ENCODE results near the gene OLFM3.

The OLFM3 gene

GRCh38 chr1:101974599-101975274 lies 22.0 kb downstream of the OLFM3 start:
- Histone ChIP-seq H3K4me3 (no peak overlapping the region), H3K9me3 (no peaks in the 10 kb centered on the region; the same call in 1 of the 2 replicates), H3K36me3 (replicated peaks) (no peaks in the 10 kb centered on the region), H3K27me3 (ENCODE audit: low read depth) (no peaks in the 10 kb centered on the region), H3K4me1 (peaks cover 9% of the 10 kb centered on the region)
- in situ Hi-C loops (cut with MboI; ENCODE audit: low sequenced_read_pairs), result loop anchor here (25.0 kb wide), 1 partner anchor 213 kb away; no protein-coding TSS in a partner anchor
- no peak for DNase-seq (ENCODE audit: low spot score in 2 of 2)

GRCh38 chr1:101971304-101971703 lies 25.4 kb downstream of the OLFM3 start:
- no peaks in the 10 kb centered on the region for H3K9me3 ChIP-seq
- no peak overlapping the region for H3K4me3 ChIP-seq
- in situ Hi-C loops (cut with MboI; ENCODE audit: low sequenced_read_pairs), result no loop called here

GRCh38 chr1:101967871-101968270 lies 28.9 kb downstream of the OLFM3 start:
- peaks cover 7% of the 10 kb centered on the region; the same call in 1 of the 2 replicates for H3K4me1 ChIP-seq
- H3K9me3 ChIP-seq, result no peaks in the 10 kb centered on the region
- in situ Hi-C loops (cut with MboI; ENCODE audit: low sequenced_read_pairs), result no loop called here
- H3K27me3 ChIP-seq (ENCODE audit: low read depth), result no peaks in the 10 kb centered on the region
- no peak overlapping the region for H3K4me3 ChIP-seq
- H3K36me3 ChIP-seq (replicated peaks), result no peaks in the 10 kb centered on the region
- no peak for DNase-seq (ENCODE audit: low spot score in 2 of 2)

More at GRCh38 chr1:101971304-101971703, 25.4 kb downstream of the OLFM3 start:
- no peaks in the 10 kb centered on the region for H3K36me3 ChIP-seq (replicated peaks)
- DNase-seq (ENCODE audit: low spot score in 2 of 2), result no peak
- peaks cover 14% of the 10 kb centered on the region for H3K4me1 ChIP-seq
- no peaks in the 10 kb centered on the region for H3K27me3 ChIP-seq (ENCODE audit: low read depth)

GRCh38 chr1:101965341-101965740 lies 31.4 kb downstream of the OLFM3 start:
- DNase-seq (ENCODE audit: low spot score in 2 of 2), result no peak
- no peaks in the 10 kb centered on the region for H3K36me3 ChIP-seq (replicated peaks)
- H3K4me3 ChIP-seq, result no peak overlapping the region
- no peaks in the 10 kb centered on the region for H3K27me3 ChIP-seq (ENCODE audit: low read depth)
- no peaks in the 10 kb centered on the region for H3K9me3 ChIP-seq
- in situ Hi-C loops (cut with MboI; ENCODE audit: low sequenced_read_pairs), result no loop called here
- peaks cover 5% of the 10 kb centered on the region; the same call in 1 of the 2 replicates for H3K4me1 ChIP-seq

GRCh38 chr1:101964708-101965107 lies 32.0 kb downstream of the OLFM3 start:
- Histone ChIP-seq H3K4me1 (peaks cover 5% of the 10 kb centered on the region; the same call in 1 of the 2 replicates), H3K27me3 (ENCODE audit: low read depth) (no peaks in the 10 kb centered on the region), H3K9me3 (no peaks in the 10 kb centered on the region), H3K4me3 (no peak overlapping the region), H3K36me3 (replicated peaks) (no peaks in the 10 kb centered on the region)
- DNase-seq (ENCODE audit: low spot score in 2 of 2), result no peak
- in situ Hi-C loops (cut with MboI; ENCODE audit: low sequenced_read_pairs), result no loop called here

- in situ Hi-C loops (cut with MboI; ENCODE audit: low sequenced_read_pairs), result no loop called here
- DNase-seq (ENCODE audit: low spot score in 2 of 2), result no peak
- no peak overlapping the region for H3K4me3 ChIP-seq
Measured at GRCh38 chr1:101960142-101960541, 36.6 kb downstream of the OLFM3 start.

GRCh38 chr1:101959456-101959855 lies 37.3 kb downstream of the OLFM3 start:
- no peaks in the 10 kb centered on the region for H3K9me3 ChIP-seq
- no peaks in the 10 kb centered on the region for H3K4me1 ChIP-seq
- H3K27me3 ChIP-seq (ENCODE audit: low read depth), result no peaks in the 10 kb centered on the region
- H3K36me3 ChIP-seq (replicated peaks), result no peaks in the 10 kb centered on the region
- in situ Hi-C loops (cut with MboI; ENCODE audit: low sequenced_read_pairs), result no loop called here
- no peak for DNase-seq (ENCODE audit: low spot score in 2 of 2)
- H3K4me3 ChIP-seq, result no peak overlapping the region

More at GRCh38 chr1:101960142-101960541, 36.6 kb downstream of the OLFM3 start:
- H3K36me3 ChIP-seq (replicated peaks), result no peaks in the 10 kb centered on the region
- no peaks in the 10 kb centered on the region for H3K9me3 ChIP-seq
- H3K27me3 ChIP-seq (ENCODE audit: low read depth), result no peaks in the 10 kb centered on the region
- H3K4me1 ChIP-seq, result no peaks in the 10 kb centered on the region; the same call in 1 of the 2 replicates

- H3K9me3 ChIP-seq, result no peaks in the 10 kb centered on the region
- DNase-seq (ENCODE audit: low spot score in 2 of 2), result no peak
- in situ Hi-C loops (cut with MboI; ENCODE audit: low sequenced_read_pairs), result no loop called here
- H3K27me3 ChIP-seq (ENCODE audit: low read depth), result no peaks in the 10 kb centered on the region
- no peaks in the 10 kb centered on the region for H3K36me3 ChIP-seq (replicated peaks)
- H3K4me1 ChIP-seq, result no peaks in the 10 kb centered on the region
- H3K4me3 ChIP-seq, result no peak overlapping the region
Measured at GRCh38 chr1:101957771-101958170, 39.0 kb downstream of the OLFM3 start.

- Histone ChIP-seq H3K4me3 (no peak overlapping the region), H3K36me3 (replicated peaks) (no peaks in the 10 kb centered on the region), H3K27me3 (ENCODE audit: low read depth) (no peaks in the 10 kb centered on the region), H3K9me3 (no peaks in the 10 kb centered on the region), H3K4me1 (no peaks in the 10 kb centered on the region)
- DNase-seq (ENCODE audit: low spot score in 2 of 2), result no peak
- in situ Hi-C loops (cut with MboI; ENCODE audit: low sequenced_read_pairs), result no loop called here
Measured at GRCh38 chr1:101953623-101954022, 43.1 kb downstream of the OLFM3 start.

GRCh38 chr1:101945884-101946283 lies 50.8 kb downstream of the OLFM3 start:
- H3K4me1 ChIP-seq, result peaks cover 5% of the 10 kb centered on the region
- H3K27me3 ChIP-seq (ENCODE audit: low read depth), result no peaks in the 10 kb centered on the region
- in situ Hi-C loops (cut with MboI; ENCODE audit: low sequenced_read_pairs), result no loop called here
- H3K36me3 ChIP-seq (replicated peaks), result no peaks in the 10 kb centered on the region
- no peak for DNase-seq (ENCODE audit: low spot score in 2 of 2)
- no peak overlapping the region for H3K4me3 ChIP-seq
- no peaks in the 10 kb centered on the region for H3K9me3 ChIP-seq

GRCh38 chr1:101943237-101943636 lies 53.5 kb downstream of the OLFM3 start:
- Histone ChIP-seq H3K9me3 (no peaks in the 10 kb centered on the region), H3K27me3 (ENCODE audit: low read depth) (no peaks in the 10 kb centered on the region), H3K4me3 (no peak overlapping the region), H3K4me1 (peaks cover 5% of the 10 kb centered on the region), H3K36me3 (replicated peaks) (no peaks in the 10 kb centered on the region)
- no peak for DNase-seq (ENCODE audit: low spot score in 2 of 2)
- in situ Hi-C loops (cut with MboI; ENCODE audit: low sequenced_read_pairs), result no loop called here

GRCh38 chr1:101942516-101943193 lies 54.1 kb downstream of the OLFM3 start:
- H3K4me3 ChIP-seq, result no peak overlapping the region
- H3K4me1 ChIP-seq, result peaks cover 5% of the 10 kb centered on the region
- in situ Hi-C loops (cut with MboI; ENCODE audit: low sequenced_read_pairs), result no loop called here
- no peak for DNase-seq (ENCODE audit: low spot score in 2 of 2)
- H3K36me3 ChIP-seq (replicated peaks), result no peaks in the 10 kb centered on the region
- no peaks in the 10 kb centered on the region for H3K27me3 ChIP-seq (ENCODE audit: low read depth)
- H3K9me3 ChIP-seq, result no peaks in the 10 kb centered on the region

GRCh38 chr1:101938681-101939080 lies 58.0 kb downstream of the OLFM3 start:
- H3K4me3 ChIP-seq, result no peak overlapping the region
- H3K9me3 ChIP-seq, result no peaks in the 10 kb centered on the region
- no peaks in the 10 kb centered on the region for H3K27me3 ChIP-seq (ENCODE audit: low read depth)
- peaks cover 5% of the 10 kb centered on the region for H3K4me1 ChIP-seq
- H3K36me3 ChIP-seq (replicated peaks), result no peaks in the 10 kb centered on the region
- in situ Hi-C loops (cut with MboI; ENCODE audit: low sequenced_read_pairs), result no loop called here
- DNase-seq (ENCODE audit: low spot score in 2 of 2), result no peak

- Histone ChIP-seq H3K4me1 (peaks cover 30% of the 10 kb centered on the region), H3K9me3 (no peaks in the 10 kb centered on the region), H3K36me3 (replicated peaks) (no peaks in the 10 kb centered on the region), H3K27me3 (ENCODE audit: low read depth) (no peaks in the 10 kb centered on the region), H3K4me3 (no peak overlapping the region)
- in situ Hi-C loops (cut with MboI; ENCODE audit: low sequenced_read_pairs), result no loop called here
- DNase-seq (ENCODE audit: low spot score in 2 of 2), result no peak
Measured at GRCh38 chr1:101929343-101929742, 67.4 kb downstream of the OLFM3 start.

Data from HAP-1 (cell line).